GM19035 (cell line): Measurements from ENCODE around the gene COL23A1.
A peak's percentile ranks its signal among the peaks of the same experiment; 100 is the strongest.
"Not testable (repeated sequence)": the region's sequence is repeated elsewhere in the genome, so short reads cannot be mapped to it uniquely, and the experiment has no call there.

ENCODE experiments used
- ATAC-seq: cut with Tn5 transposase; IDR thresholded peaks from one replicate; pipeline ENCODE4 v1.9.1; 2021; ENCODE audit not compliant: unreplicated experiment

Gene COL23A1

GRCh38 chr5:178209334-178210072 is 380.7 kb downstream of the COL23A1 start:
- no peak for ATAC-seq

DNA sequence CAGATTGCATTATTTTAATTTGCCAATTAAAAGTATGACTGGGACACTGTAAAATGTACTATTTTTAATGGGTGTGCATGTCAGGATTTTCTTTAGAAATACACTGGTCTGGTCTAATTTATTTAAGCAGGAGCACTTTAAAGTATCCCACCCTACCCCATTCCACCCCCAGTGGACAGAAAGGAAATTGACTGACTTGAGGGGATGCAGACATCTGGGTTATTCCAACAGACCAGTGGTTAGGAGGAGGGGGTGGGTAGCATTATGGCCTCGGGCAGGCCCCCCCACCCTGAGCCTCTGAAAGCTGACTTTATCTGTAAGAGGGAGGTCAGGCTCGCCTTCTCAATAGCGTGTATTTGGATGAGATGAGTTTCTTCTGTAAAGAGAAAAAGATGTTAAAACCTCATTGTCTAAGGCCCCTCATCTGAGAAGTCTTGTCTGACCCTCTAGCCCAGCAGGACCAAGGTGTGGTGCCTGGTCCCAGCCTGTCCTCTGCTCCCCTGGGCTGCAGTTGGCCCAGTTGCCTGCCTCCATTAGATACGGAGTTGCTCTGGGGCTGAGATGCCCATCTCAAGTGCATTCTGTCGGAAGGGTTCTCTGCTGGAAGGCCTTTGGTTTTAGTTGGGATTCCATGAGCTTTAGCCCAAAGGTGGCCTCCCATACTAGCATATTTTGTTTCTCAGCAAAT is 381.5 kb downstream of the COL23A1 start:
- ATAC-seq: no peak

- no peak for ATAC-seq
Observed at GRCh38 chr5:178207917-178208280, 382.3 kb downstream of the COL23A1 start.

DNA sequence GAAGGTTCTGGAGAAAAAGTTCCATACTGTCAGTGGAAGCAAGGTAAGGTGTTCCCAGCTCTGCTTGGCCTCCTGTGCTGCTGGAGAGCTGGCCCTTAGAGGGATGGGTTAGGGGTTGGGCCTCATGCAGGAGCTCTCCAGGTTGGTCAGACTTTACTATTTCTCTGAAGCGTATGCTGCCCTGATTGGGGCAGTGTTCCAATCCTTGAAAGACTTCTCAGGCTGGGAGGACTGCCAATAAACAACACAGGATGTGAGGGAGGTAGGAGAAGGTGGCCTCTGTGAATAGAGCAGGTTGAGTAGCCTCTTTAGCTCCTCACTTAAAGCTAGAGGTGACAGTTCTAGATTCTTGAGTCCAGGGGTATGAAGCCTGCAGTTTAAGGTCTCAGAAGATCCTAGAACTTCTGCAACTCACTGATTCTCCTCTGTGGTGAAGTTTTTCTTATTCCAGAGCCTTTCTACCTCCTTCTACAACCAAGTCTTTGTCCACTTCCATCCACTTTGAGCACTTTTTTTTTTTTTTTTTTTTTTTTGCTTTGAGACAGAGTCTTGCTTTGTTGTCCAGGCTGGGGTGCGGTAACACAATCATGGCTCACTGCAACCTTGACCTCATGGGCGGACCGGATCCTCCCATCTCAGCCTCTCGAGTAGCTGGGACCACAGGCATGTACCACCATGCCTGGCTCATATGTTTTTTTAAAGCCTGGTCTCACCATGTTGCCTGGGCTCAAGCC is 382.8 kb downstream of the COL23A1 start:
- ATAC-seq: no peak

DNA sequence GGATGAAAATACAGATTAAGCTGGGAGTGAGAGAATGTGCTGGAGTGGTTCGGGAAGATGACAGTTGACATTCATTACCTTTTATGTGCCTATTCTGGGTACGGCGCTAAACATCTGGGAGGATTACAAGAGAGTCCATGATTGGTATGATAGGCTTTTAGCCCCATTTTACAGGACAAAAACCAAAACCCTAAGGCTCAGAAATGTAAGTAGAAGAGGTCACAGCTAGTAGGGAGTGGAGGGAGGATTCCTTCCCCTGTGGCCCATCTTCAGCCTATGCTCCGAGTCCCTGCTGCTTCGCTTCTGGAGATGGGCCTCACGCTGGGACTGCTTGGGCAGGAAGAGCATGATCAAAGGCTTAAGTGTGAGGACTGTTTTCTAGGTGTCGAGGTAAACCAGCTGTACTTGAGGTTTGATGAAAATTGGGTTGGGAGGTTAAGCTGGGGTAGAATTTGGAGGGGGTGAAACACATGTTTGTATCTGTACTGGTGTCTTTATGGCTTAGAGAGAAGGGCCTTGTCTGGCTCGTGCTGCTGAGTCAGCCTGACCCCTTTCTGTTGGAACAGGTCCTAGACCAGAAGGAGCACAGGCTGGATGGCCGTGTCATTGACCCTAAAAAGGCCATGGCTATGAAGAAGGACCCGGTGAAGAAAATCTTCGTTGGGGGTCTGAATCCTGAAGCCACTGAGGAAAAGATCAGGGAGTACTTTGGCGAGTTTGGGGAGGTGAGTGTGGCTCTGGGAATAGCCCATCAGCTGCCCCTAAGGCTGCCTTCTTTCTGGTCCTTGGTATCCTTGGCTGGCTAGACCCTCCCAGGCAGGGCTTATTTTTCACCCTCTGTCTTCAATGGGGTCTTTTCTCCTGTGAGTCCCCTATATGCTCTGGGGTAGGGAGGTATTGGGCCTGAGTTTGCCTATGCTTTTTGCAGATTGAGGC is 383.8 kb downstream of the COL23A1 start:
- no peak for ATAC-seq

GRCh38 chr5:178205749-178206047 is 384.5 kb downstream of the COL23A1 start:
- no peak for ATAC-seq

GRCh38 chr5:178204935-178205748 is 385.1 kb downstream of the COL23A1 start:
- ATAC-seq: peak; percentile 53

- ATAC-seq: peak; percentile 81
Observed at GRCh38 chr5:178204182-178204934, 385.8 kb downstream of the COL23A1 start, which contains the start of gene HNRNPAB. Gene HNRNPAB (plus strand): TSS chr5:178204533. CDS start chr5:178204838, 305 bp downstream.

DNA sequence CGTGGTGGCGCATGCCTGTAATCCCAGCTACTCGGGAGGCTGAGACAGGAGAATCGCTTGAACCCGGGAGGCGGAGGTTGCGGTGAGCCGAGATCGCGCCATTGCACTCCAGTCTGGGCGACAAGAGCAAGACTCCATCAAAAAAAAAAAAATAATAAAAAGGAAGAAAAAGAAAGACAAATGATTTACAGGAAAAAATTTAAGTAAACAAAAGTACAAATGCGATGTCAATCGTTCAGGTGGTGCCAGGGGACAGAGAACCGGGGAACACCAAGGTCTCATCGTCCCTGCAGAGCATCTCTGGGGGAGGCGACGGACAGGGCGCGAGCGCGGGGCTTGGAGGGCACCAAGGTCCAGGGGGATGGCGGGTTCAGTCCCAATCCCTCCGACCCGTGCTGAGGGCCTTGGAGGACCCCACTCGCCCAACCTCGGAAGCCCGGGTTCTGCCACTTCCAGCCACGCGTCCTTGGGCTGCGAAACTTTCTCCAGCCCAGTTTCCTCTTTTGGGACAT is 386.5 kb downstream of the COL23A1 start:
- peak; percentile 1 for ATAC-seq

- no peak for ATAC-seq
Observed at GRCh38 chr5:178202541-178202940, 387.7 kb downstream of the COL23A1 start.

DNA sequence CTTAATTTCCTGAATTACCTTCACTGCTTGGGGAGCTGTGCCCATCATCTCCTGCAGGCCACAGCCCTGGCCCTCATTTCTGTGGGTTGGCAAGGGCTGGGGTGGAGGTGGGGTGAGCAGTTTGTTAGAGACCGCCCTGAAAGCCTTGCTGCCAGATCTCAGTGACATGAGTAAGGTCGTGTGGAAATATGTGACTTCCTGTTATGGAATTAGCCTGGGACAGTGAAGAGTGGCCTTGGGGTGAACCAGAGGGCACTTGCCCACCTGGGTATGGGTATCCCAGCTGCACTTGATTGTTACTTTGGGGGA is 388.3 kb downstream of the COL23A1 start:
- ATAC-seq: no peak

DNA sequence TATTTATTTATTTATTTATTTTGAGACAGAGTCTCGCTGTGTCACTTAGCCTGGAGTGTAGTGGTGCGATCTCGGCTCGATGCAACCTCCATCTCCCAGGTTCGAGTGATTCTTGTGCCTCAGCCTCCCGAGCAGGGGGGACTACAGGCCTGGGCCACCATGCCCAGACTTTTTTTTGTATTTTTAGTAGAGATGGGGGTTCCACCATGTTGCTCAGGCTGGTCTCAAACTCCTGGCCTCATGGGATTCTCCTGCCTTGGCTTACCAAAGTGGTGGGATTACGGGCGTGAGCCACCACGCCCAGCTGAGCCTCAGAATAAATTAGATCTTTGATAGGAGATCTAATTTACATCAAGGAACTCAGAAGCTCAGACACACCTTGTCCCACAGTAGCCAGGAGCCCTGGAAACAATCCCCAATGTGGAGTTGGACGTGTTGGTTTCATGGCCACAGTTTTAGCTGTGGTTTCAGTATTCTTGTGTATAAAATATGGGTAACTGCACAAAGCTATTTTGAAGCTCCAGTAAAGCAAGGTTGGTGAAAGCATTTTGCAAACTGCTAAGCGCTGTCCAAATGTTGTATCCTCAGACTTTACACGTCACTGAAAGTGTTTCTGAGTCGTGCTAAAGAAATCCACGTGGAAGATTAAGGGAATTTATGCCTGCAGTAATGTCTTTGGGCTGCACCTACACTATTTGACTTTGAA is 388.8 kb downstream of the COL23A1 start:
- ATAC-seq: no peak

- ATAC-seq: no peak
Observed at GRCh38 chr5:178199581-178200434, 390.4 kb downstream of the COL23A1 start.

- no peak for ATAC-seq
Observed at GRCh38 chr5:178198706-178199105, 391.5 kb downstream of the COL23A1 start.

DNA sequence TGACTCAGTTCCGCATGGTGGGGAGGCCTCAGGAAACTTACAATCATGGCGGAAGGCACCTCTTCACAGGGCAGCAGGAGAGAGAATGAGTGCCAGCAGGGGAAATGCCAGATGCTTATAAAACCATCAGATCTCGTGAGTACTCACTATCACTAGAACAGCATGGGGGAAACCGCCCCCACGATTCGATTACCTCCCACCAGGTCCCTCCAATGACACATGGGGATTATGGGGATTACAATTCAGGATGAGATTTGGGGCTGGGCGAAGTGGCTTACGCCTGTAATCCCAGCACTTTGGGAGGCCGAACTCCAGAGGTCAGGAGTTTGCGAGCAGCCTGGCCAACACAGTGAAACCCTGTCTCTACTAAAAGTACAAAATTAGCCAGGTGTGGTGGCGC is 392.0 kb downstream of the COL23A1 start:
- ATAC-seq: not testable (repeated sequence)

DNA sequence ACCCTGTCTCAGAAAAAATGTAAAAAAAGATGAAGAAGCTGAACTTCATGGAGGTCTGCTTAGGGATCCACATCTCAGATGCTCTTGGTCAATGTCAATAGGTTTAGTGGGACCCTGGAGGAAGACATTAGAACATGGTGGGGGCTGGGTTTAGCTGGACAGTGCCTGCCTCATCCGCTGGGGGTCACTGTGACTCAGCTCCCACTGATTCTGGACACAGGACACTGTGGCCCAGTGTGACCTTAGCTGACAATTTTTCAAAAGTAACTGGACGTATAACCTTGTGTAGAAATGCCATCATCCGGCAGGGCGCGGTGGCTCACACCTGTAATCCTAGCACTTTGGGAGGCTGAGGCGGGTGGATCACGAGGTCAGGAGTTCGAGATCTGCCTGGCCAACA is 393.2 kb downstream of the COL23A1 start:
- ATAC-seq: no peak

GRCh38 chr5:178196281-178196812 is 393.8 kb downstream of the COL23A1 start:
- no peak for ATAC-seq

- no peak for ATAC-seq
Observed at GRCh38 chr5:178194026-178194425, 396.2 kb downstream of the COL23A1 start.
